ENCODE results near the gene DUSP1.
A peak's percentile ranks its signal among the peaks of the same experiment; 100 is the strongest.

Gene DUSP1

DNA sequence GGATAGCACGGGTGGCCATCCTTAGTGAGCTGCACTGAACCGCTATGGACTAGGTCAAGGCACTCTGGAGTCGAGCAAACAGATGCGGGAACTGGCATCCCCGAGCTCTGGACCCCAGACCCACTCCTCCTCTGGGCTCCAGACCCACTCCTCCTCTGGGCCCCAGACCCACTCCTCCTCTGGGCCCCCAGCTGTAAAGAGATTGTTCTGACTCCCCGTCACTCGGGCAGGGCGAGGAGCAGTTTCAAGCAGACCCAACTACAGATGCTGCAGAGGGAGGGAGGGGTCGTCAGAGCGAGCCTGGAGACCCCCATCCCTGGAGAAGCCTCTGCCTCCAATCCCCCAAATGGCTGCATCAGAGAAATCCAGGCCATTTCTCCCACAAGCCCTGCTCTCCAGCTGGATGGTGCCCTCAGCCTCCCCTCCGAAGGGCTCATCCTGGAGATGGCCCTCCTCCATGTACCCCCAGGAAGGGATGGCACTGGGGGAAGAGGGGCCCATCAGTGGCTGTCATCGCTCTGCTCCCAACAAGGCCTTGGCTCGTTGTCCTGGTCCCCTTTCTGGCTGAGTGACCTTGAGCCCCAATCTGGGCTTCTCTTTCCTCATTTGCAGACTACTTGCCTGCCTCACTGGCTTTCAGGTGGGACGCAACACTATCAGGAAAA, 38.7 kb downstream of the DUSP1 start:
- Mint-ChIP-seq H3K4me3 (no peak overlapping the region), H3K27me3 (no peaks in the 10 kb centered on the region), H3K4me1 (no peaks in the 10 kb centered on the region), H3K9me3 (no peaks in the 10 kb centered on the region), H3K27ac (no peak overlapping the region)
- DNase-seq, result no peak
- ATAC-seq, result no peak

GRCh38 chr5:172731680-172732074, 39.3 kb downstream of the DUSP1 start:
- Mint-ChIP-seq H3K27me3 (no peaks in the 10 kb centered on the region), H3K4me1 (no peaks in the 10 kb centered on the region), H3K9me3 (no peaks in the 10 kb centered on the region), H3K27ac (peak overlapping the region in 1 of 2 donors; percentile 91), H3K4me3 (no peak overlapping the region)
- ATAC-seq, result no peak
- DNase-seq, result no peak

DNA sequence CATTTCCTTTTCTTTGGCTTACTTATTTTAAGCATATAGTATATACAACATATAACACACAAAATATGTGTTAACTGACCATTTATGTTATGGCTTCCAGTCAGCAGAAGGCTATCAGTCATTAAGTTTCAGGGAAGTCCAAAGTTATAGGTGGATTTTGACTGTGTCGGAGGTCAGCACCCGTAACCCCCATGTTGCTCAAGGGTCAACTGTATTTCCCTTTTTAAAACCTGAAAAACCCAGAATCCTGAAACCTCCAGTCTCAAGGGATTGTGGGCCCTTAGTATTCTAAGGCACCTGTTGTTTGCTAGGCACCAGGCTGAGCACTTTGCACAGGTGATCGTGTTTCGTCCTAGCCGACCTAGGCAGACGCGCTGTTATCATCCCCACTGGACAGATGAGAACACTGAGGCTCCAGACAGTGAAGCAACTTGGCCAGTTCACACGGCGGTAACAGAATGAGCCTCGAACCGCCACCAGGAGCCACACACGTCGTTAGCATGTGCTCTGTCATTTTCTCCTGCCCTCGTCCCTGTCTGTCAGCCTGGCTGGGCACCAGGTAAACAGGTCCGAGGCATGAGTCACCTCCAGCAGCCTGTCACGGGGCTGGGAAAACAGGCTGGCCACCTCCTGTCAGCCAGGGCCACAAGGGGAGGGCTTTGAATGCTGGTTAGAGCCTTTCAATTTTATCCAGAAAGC, 39.9 kb downstream of the DUSP1 start:
- Mint-ChIP-seq H3K27me3 (no peaks in the 10 kb centered on the region), H3K4me1 (no peaks in the 10 kb centered on the region), H3K27ac (peak overlapping the region in 1 of 2 donors; percentile 91), H3K4me3 (no peak overlapping the region), H3K9me3 (no peaks in the 10 kb centered on the region)
- no peak for ATAC-seq
- no peak for DNase-seq

DNA sequence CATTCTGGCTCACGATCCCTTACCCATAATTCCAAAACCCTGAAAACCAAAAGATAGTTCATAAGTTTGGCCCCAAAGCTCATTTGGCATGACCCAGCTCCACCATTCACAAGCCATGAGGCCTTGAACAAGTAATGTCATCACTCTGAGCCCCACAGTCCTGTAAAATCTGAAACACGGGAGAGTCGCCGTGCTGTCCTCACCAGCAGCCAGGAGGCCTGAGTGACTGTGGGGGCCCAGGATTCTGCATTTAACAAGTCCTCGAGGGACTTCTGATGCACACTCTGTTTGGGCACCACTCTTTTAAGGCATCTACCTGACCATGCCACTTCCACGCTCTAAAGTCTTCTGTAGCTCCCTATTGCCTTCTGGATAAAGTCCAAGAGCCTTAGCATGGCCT, 40.8 kb downstream of the DUSP1 start:
- Mint-ChIP-seq H3K27me3 (no peaks in the 10 kb centered on the region), H3K4me3 (no peak overlapping the region), H3K27ac (peak overlapping the region in 1 of 2 donors; percentile 10), H3K9me3 (no peaks in the 10 kb centered on the region), H3K4me1 (no peaks in the 10 kb centered on the region)
- DNase-seq (no peak), ATAC-seq (no peak)

- Mint-ChIP-seq H3K27me3 (no peaks in the 10 kb centered on the region), H3K4me1 (no peaks in the 10 kb centered on the region), H3K4me3 (no peak overlapping the region), H3K9me3 (no peaks in the 10 kb centered on the region), H3K27ac (no peak overlapping the region)
- no peak for DNase-seq
- no peak for ATAC-seq
Observed at GRCh38 chr5:172729588-172729987, 41.4 kb downstream of the DUSP1 start.

DNA sequence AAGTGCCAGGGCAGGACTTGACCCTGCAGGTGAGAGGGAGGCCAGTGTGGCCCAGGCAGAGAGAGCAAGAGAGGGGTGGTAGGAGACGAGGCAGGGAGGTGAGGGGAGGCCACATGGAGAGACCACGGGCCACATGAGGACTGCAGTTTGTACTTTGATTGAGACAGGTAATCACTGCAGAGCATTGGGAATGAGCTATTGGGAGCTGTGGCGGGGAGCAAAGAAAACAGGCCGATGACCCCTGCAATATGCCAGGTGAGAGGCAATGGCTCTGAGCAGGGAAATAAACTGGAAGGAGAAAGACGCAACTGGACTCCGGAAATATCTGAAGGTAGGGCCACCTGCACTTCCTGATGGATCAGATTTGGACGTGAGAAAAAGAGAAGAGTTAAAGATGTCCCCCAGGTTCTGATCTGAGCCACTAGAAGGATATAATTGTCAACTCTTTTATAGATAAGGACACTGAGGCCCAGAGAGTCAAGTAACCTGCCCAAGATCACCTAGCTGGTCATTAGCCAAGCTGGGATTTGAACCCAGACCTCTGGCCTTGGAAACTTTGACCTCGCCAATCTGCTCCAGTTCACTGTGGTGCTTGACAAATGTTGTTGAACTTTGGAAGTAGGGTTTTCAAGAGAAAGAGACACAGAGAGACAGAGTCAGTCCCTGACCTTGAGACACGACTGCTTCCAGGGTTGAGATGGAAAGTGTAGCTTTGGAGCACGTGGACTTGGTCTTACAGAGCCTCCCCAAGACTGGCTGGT, 42.3 kb downstream of the DUSP1 start:
- Mint-ChIP-seq H3K27me3 (no peaks in the 10 kb centered on the region), H3K9me3 (no peaks in the 10 kb centered on the region), H3K4me1 (no peaks in the 10 kb centered on the region), H3K4me3 (no peak overlapping the region), H3K27ac (peak overlapping the region; percentile 30 to 68)
- DNase-seq (no peak), ATAC-seq (no peak)

DNA sequence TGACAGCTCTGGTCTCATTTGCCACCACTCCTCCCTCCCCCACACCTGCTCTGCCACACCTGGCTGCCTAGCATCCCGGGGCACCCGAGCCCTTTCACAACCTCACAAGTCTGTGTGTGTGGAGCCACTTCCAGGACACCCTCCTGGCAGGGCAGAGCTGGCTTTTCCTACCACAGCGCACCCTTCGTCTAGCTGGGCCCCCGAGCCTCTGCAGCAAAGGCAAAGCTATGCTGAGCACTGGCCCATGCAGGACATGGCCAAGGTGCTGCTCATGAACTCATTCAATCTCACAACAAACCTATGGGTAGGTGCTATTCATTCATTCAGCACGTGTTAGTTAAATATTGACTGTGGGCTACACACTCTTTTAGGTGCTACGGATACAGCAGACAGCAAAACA, 43.4 kb downstream of the DUSP1 start:
- no peaks in the 10 kb centered on the region for H3K9me3 Mint-ChIP-seq

DNA sequence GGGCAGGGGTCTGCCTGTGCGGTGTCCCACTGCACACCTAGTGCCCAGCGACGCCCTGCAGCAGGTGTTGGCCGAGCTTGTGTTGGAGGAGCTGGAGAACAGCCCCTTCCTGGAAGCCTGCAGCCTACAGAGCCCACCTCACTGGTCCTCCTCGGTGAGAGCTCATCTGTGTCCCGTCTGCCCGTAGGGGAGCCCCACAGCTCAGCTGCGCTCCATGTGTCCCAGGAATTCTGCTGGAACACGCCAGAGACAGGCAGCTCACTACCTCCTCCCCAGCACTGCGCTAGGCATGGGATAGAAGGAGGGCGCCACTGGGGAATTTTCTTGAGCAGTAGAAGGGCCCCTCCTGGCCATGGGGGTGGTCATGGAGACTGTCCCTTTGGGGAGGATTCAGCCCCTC, 44.0 kb downstream of the DUSP1 start:
- no peaks in the 10 kb centered on the region for H3K9me3 Mint-ChIP-seq
- DNase-seq, result no peak
- H3K4me3 Mint-ChIP-seq, result no peak overlapping the region
- no peaks in the 10 kb centered on the region for H3K4me1 Mint-ChIP-seq
- ATAC-seq, result no peak
- H3K27ac Mint-ChIP-seq, result peak overlapping the region in 1 of 2 donors; percentile 65
- no peaks in the 10 kb centered on the region for H3K27me3 Mint-ChIP-seq

More for the DNA sequence above, 43.4 kb downstream of the DUSP1 start:
- Mint-ChIP-seq H3K27me3 (no peaks in the 10 kb centered on the region), H3K4me1 (no peaks in the 10 kb centered on the region), H3K27ac (peak overlapping the region in 1 of 2 donors; percentile 27), H3K4me3 (no peak overlapping the region)
- DNase-seq, result no peak
- no peak for ATAC-seq

DNA sequence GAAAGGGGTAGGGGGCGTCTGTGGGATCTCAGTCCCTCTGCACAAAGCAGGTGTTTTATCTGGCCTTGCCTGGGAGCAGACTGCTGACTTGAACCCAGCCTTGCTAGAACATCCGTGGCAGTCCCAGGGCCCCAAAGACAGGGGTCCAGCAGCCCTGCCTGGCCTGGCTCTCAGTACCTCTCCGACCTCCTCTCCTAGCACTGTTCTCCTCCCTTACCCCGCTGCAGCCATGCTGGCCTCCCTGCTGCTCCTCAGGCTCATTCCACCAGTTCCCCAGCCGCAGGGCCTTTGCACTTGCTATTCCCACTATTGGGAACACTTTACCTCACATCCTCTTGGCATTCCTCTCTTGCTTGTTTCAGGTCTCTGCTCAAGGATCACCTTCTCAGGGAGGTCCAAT, 45.2 kb downstream of the DUSP1 start:
- Mint-ChIP-seq H3K9me3 (no peaks in the 10 kb centered on the region), H3K27ac (no peak overlapping the region), H3K4me1 (no peaks in the 10 kb centered on the region), H3K27me3 (no peaks in the 10 kb centered on the region), H3K4me3 (no peak overlapping the region)
- DNase-seq (no peak), ATAC-seq (no peak)

DNA sequence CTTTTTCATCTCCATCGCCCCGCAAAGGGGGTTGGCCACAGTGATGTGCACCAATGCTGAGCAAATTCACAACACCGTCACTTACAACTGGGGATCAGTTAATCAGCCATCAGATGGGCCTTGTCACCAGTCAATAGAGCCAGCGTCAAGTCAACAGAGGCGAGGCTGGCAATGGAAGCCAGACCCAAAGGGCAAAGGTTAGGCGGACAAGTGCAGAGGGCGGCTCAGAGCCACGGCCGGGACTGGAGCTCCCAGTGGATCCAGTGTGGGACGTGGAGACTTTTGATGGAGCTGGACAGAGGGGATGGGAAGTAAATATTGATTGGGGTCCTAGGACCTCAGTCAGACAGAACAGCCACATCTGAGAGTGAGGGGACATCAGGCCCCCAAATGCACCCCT, 45.7 kb downstream of the DUSP1 start:
- no peaks in the 10 kb centered on the region for H3K4me1 Mint-ChIP-seq
- H3K27me3 Mint-ChIP-seq, result no peaks in the 10 kb centered on the region
- no peak overlapping the region for H3K4me3 Mint-ChIP-seq
- no peak overlapping the region for H3K27ac Mint-ChIP-seq
- DNase-seq, result no peak
- H3K9me3 Mint-ChIP-seq, result no peaks in the 10 kb centered on the region
- ATAC-seq, result no peak

- no peak overlapping the region for H3K27ac Mint-ChIP-seq
- H3K27me3 Mint-ChIP-seq, result no peaks in the 10 kb centered on the region
- no peaks in the 10 kb centered on the region for H3K4me1 Mint-ChIP-seq
- no peak for ATAC-seq
- no peaks in the 10 kb centered on the region for H3K9me3 Mint-ChIP-seq
- H3K4me3 Mint-ChIP-seq, result no peak overlapping the region
- DNase-seq, result no peak
Observed at GRCh38 chr5:172724242-172725183, 46.5 kb downstream of the DUSP1 start.

GRCh38 chr5:172723508-172723907, 47.5 kb downstream of the DUSP1 start:
- ATAC-seq (no peak), DNase-seq (no peak)
- Mint-ChIP-seq H3K4me3 (no peak overlapping the region), H3K4me1 (no peaks in the 10 kb centered on the region), H3K9me3 (no peaks in the 10 kb centered on the region), H3K27ac (no peak overlapping the region), H3K27me3 (no peaks in the 10 kb centered on the region)

GRCh38 chr5:172722327-172722815, 48.6 kb downstream of the DUSP1 start:
- Mint-ChIP-seq H3K9me3 (no peaks in the 10 kb centered on the region), H3K27ac (no peak overlapping the region), H3K4me3 (no peak overlapping the region), H3K27me3 (no peaks in the 10 kb centered on the region), H3K4me1 (peaks cover under 1% of the 10 kb centered on the region)
- DNase-seq (no peak), ATAC-seq (no peak)

DNA sequence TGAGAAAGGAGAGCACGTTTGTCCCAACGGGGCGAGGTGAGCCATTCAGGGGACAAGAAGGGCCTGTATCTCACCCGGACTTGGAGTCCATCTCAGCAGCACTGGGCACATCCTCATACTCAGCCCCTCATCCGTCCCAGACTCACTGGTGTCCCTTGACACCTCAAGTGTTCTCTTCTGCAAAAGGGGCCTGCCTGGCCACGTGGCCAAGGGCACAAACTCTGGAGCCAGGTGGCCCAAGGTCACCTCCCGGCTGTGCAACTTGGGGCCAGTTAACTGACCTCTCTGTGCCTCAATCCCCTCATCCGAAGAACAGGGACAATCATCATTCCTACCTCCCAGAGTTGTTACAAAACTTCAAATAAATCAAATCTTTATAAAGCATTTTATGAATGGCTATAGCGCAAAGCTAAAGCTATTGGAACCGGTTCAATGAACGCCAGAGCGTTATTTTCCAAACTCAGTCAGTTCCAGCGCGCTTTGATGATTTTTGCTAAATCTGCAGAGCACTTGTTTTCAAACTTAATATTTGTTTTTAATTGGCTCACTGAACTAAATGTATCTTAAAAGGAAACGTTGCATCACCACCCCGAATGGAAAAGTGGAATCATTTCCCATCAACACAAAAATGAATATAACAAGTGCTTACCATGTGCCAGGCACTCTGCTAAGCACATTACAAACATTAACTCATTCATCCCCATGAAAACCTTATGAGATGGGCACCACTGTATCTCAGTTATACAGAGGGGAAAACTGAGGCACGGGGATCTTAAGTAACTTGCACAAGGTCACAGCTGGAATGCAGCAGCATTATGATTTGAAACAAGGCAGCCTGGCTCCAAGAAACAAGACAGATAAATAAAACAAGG, 49.3 kb downstream of the DUSP1 start:
- Mint-ChIP-seq H3K9me3 (no peaks in the 10 kb centered on the region), H3K27me3 (no peaks in the 10 kb centered on the region), H3K4me3 (no peak overlapping the region), H3K4me1 (peaks cover 7% of the 10 kb centered on the region), H3K27ac (peak overlapping the region in 1 of 2 donors; percentile 30)
- ATAC-seq, result no peak
- DNase-seq, result no peak

Measured in stimulated activated naive CD8-positive, alpha-beta T cell treated with anti-CD3 and anti-CD28 coated beads, Interleukin-15, amount 100 ng/mL, for 72 hours (primary cell).